GM12878 (cell line): ENCODE measurements around the gene UTS2R. TPM values are rescaled to one million over a fixed set of nuclear protein-coding genes. Genes with fewer than 3 reads are reported as not detected.

Experiments
- ATAC-seq: fragments of 200-7000 bp; cut with Tn5 transposase; 3 replicates; pipeline ENCODE4 v1.9.1; 2020; ENCODE audit warnings: mild to moderate bottlenecking, moderate library complexity
- BruUV-seq: library from RNA; stranded (reverse); fragments of 400-500 nt; replicated peaks from 2 replicates; lab custom pipeline; 2021; lab: Mats Ljungman, UMichigan
- CTCF ChIA-PET: fragments of 300-600 bp; sonication (Branson Sonifier 250); formaldehyde crosslinking; extraction: SDS; loops from one replicate; lab custom pipeline; 2021; ENCODE audit warnings: inconsistent platforms; lab: Yijun Ruan, JAX
- POLR2A ChIA-PET: fragments of 350-600 bp; formaldehyde crosslinking; extraction: SDS; loops from one replicate; lab custom pipeline; 2021; ENCODE audit warnings: inconsistent platforms; lab: Charles Lee
- RAD21 ChIA-PET: fragments of 300-600 bp; sonication (Branson Sonifier 250); formaldehyde crosslinking; loops from one replicate; lab custom pipeline; 2023; ENCODE audit warnings: antibody characterized with exemption; ENCODE audit not compliant: unreplicated experiment; lab: Charles Lee
- SMC1A ChIA-PET: fragments of 300-600 bp; sonication (Branson Sonifier 250); formaldehyde crosslinking; loops from one replicate; lab custom pipeline; 2023; ENCODE audit not compliant: unreplicated experiment, uncharacterized antibody; lab: Charles Lee
- DNase-seq: peaks from one replicate; pipeline ENCODE4 v3.0.0-alpha.2; 2011; ENCODE audit warnings: low read depth, low spot score
- FAIRE-seq: peaks from 3 replicates; lab custom pipeline; 2011; peaks lifted over from hg19 to GRCh38; lab: Jason Lieb, UNC
- H2AFZ ChIP-seq: 2 replicates; pipeline ENCODE4 v1.6.0; 2011; ENCODE audit warnings: low read depth, low read length, control low read depth; ENCODE audit not compliant: control insufficient read depth
- H3K27ac ChIP-seq: 2 replicates; pipeline ENCODE4 v1.5.1; 2011; ENCODE audit warnings: control low read depth; ENCODE audit not compliant: control insufficient read depth, insufficient read depth
- H3K27me3 ChIP-seq, 2 experiments: replicated peaks in 1 of 2; 2 replicates each; pipeline versions ENCODE4 v1.6.0 to v1.6.1; 2011; ENCODE audit warnings: low read length in 1 of 2; ENCODE audit not compliant: control insufficient read depth in 2 of 2, insufficient read depth in 2 of 2
- H3K36me3 ChIP-seq, 2 experiments: 2 replicates each; pipeline ENCODE4 v1.5.1; 2011; ENCODE audit warnings: low read length in 1 of 2; ENCODE audit not compliant: control insufficient read depth in 2 of 2, insufficient read depth in 2 of 2
- H3K4me1 ChIP-seq: 2 replicates; pipeline ENCODE4 v1.6.1; 2011; ENCODE audit warnings: mild to moderate bottlenecking, low read length, moderate library complexity, mixed read lengths; ENCODE audit not compliant: control insufficient read depth, insufficient read depth
- H3K4me2 ChIP-seq: 2 replicates; pipeline ENCODE4 v1.6.0; 2011; ENCODE audit warnings: control low read depth; ENCODE audit not compliant: control insufficient read depth, insufficient read depth
- H3K4me3 ChIP-seq: fragments of 200-600 bp; sonication (generic); 2 replicates; pipeline ENCODE4 v1.5.1; 2016
- H3K79me2 ChIP-seq: 2 replicates; pipeline ENCODE4 v1.6.0; 2011; ENCODE audit warnings: low read length; ENCODE audit not compliant: control insufficient read depth, insufficient read depth
- H3K9ac ChIP-seq: 2 replicates; pipeline ENCODE4 v1.8.0; 2011; ENCODE audit warnings: low read length, control low read depth, mixed read lengths; ENCODE audit not compliant: control insufficient read depth, insufficient read depth
- H3K9me3 ChIP-seq: replicated peaks from 3 replicates; pipeline ENCODE4 v1.5.1; 2011; ENCODE audit warnings: mild to moderate bottlenecking, low read length; ENCODE audit not compliant: control insufficient read depth, insufficient read depth
- H4K20me1 ChIP-seq: 2 replicates; pipeline ENCODE4 v1.6.0; 2011; ENCODE audit not compliant: control insufficient read depth, insufficient read depth
- BACH1 ChIP-seq: fragments of 450-650 bp; IDR thresholded peaks from 2 replicates; pipeline ENCODE4 v1.6.1; 2017; ENCODE audit warnings: mild to moderate bottlenecking, borderline replicate concordance
- BCL3 ChIP-seq: IDR thresholded peaks from 2 replicates; pipeline ENCODE4 v1.6.1; 2011; ENCODE audit warnings: borderline replicate concordance, low read depth, mild to moderate bottlenecking, moderate library complexity, low read length; ENCODE audit not compliant: insufficient read depth, poor library complexity, severe bottlenecking
- CHD1 ChIP-seq: IDR thresholded peaks from 2 replicates; pipeline ENCODE4 v1.6.1; 2012; ENCODE audit warnings: low read depth, low read length, improper control_type of control experiment
- CREM ChIP-seq: IDR thresholded peaks from 2 replicates; pipeline ENCODE4 v1.6.1; 2014; ENCODE audit warnings: antibody characterized with exemption, low read depth
- ETV6 ChIP-seq, 2 experiments: fragments of 450-650 bp in 1 of 2; IDR thresholded peaks in 1 of 2; conservative IDR thresholded peaks in 1 of 2; 2 replicates each; pipeline ENCODE4 v1.6.1; 2014; ENCODE audit warnings: antibody characterized with exemption in 1 of 2, borderline replicate concordance in 1 of 2, low read depth in 1 of 2, mild to moderate bottlenecking in 1 of 2, moderate library complexity in 1 of 2
- FOXM1 ChIP-seq: IDR thresholded peaks from 2 replicates; pipeline ENCODE4 v1.6.1; 2012; ENCODE audit warnings: low read depth, mild to moderate bottlenecking, inconsistent platforms, low read length, moderate library complexity
- HDAC2 ChIP-seq: fragments of 200-600 bp; sonication (generic); IDR thresholded peaks from 2 replicates; pipeline ENCODE4 v1.6.1; 2017
- LARP7 ChIP-seq: fragments of 450-650 bp; IDR thresholded peaks from 2 replicates; pipeline ENCODE4 v1.6.1; 2017; ENCODE audit warnings: mild to moderate bottlenecking
- RAD51 ChIP-seq: fragments of 450-650 bp; IDR thresholded peaks from 2 replicates; pipeline ENCODE4 v1.6.1; 2016; ENCODE audit warnings: moderate library complexity, mild to moderate bottlenecking, inconsistent platforms
- RUNX3 ChIP-seq: IDR thresholded peaks from 2 replicates; pipeline ENCODE4 v1.6.1; 2012; ENCODE audit warnings: low read length, inconsistent platforms
- WGBS: methylation state at CpG from one replicate; pipeline ENCODE4 v1.1.6; 2016; ENCODE audit warnings: low lambda C conversion rate; ENCODE audit not compliant: insufficient replicate concordance, insufficient coverage; ENCODE audit errors: missing lambda C conversion rate; 5-methylcytosine and 5-hydroxymethylcytosine counted together
- in situ Hi-C: fragments of 300-500 bp; cut with MboI; formaldehyde crosslinking; loops from 9 replicates; pipeline ENCODE4 v1.14.3; 2018; ENCODE audit warnings: mixed read lengths
- intact Hi-C: fragments of 100-400 bp; cut with micrococcal nuclease; formaldehyde crosslinking; loops from one replicate; pipeline ENCODE4 v1.14.2; 2022; ENCODE audit not compliant: unreplicated experiment
- polyA plus RNA-seq, 11 experiments: library from polyadenylated mRNA; depleted of rRNA in 4 of 11; unstranded in 6 of 11; stranded (reverse) in 5 of 11; fragments of >200 nt; fragmentation: Nextera tagmentation in 4 of 11; fragmentation: Illumina TruSeq in 1 of 11; extraction: Ambion mirVana in 4 of 11; extraction: Trizol in 1 of 11; gene quantifications; 1 replicate in 1 of 11; 2 replicates in 10 of 11; pipeline versions ENCODE4 v1.2.1 to v1.2.3, GENCODE V29; 2011 to 2016; ENCODE audit warnings: inconsistent platforms in 2 of 11, missing spikeins in 2 of 11, low read depth in 1 of 11
- total RNA-seq, 4 experiments: library from RNA; depleted of rRNA in 3 of 4; stranded (reverse); fragments of >200 nt in 3 of 4; fragmentation: Illumina TruSeq in 1 of 4; extraction: Trizol in 1 of 4; gene quantifications; 2 replicates each; pipeline versions ENCODE4 v1.2.1 to v1.2.3, GENCODE V29; 2013 to 2021

The UTS2R gene
- total and polyA plus RNA-seq, 10 of the 15 experiments (the other 5 are each of a cell fraction or from before 2014, with no cell fraction given) = 0.04 to 0.36 (median 0.11) TPM; not detected in 6

- H3K27ac ChIP-seq = no peak overlapping the region
- H3K79me2 ChIP-seq = no peaks in the 10 kb centered on the region
- H3K9ac ChIP-seq = no peak overlapping the region
- no peak for TF ChIP-seq FOXM1
- TF ChIP-seq ETV6 (conservative IDR thresholded peaks at IDR 0.05 in 1 of 2, IDR thresholded peaks at IDR 0.05 in 1 of 2; ENCODE audit: borderline replicate concordance in 1 of 2, low read depth in 1 of 2) = no peak
- TF ChIP-seq CREM = no peak
- no peak for TF ChIP-seq HDAC2
- TF ChIP-seq LARP7 = no peak
- no peak for TF ChIP-seq BACH1
- no peak for TF ChIP-seq CHD1
- no peak for TF ChIP-seq RAD51
- TF ChIP-seq BCL3 = no peak
- TF ChIP-seq RUNX3 = no peak
- no peaks in the 10 kb centered on the region for H3K9me3 ChIP-seq
- ChIA-PET POLR2A (no interaction called here), RAD21 (no interaction called here), CTCF (no interaction called here), SMC1A (no interaction called here)
- intact Hi-C loops (no loop called here), in situ Hi-C loops (no loop called here)
- DNase-seq (no peak), FAIRE-seq (no peak), ATAC-seq (no peak)
- BruUV-seq = no TSS peak
- no peaks in the 10 kb centered on the region for H3K4me1 ChIP-seq
- H2AFZ ChIP-seq = no peak overlapping the region
- H3K4me2 ChIP-seq = no peak overlapping the region
- 76% methylated on average over 18 of the region's 18 CpGs for WGBS
- H3K4me3 ChIP-seq = no peak overlapping the region
- H3K36me3 ChIP-seq = no peaks in the 10 kb centered on the region
- no peaks in the 10 kb centered on the region for H3K27me3 ChIP-seq
- no peaks in the 10 kb centered on the region for H4K20me1 ChIP-seq
These were observed 11.8 kb downstream of the UTS2R start for GRCh38 chr17:82383411-82383810.
